ENCODE data around the gene CDK17.

Gene CDK17

GRCh38 chr12:96271469-96272199 lies 128.6 kb downstream of the CDK17 start:
- no peak for TF ChIP-seq CTCF (conservative IDR thresholded peaks at IDR 0.05; ENCODE audit: control insufficient read depth, insufficient read depth, low read depth, low read length)
- peak; percentile 43 for DNase-seq (ENCODE audit: low read depth)

GRCh38 chr12:96266238-96266637 lies 134.0 kb downstream of the CDK17 start:
- no peak overlapping the region for H3K4me3 ChIP-seq (ENCODE audit: control insufficient read depth, low read depth, low read length)
- TF ChIP-seq CTCF (conservative IDR thresholded peaks at IDR 0.05; ENCODE audit: control insufficient read depth, insufficient read depth, low read depth, low read length), result no peak
- DNase-seq (ENCODE audit: low read depth), result no peak

More at GRCh38 chr12:96271469-96272199, 128.6 kb downstream of the CDK17 start:
- H3K4me3 ChIP-seq (ENCODE audit: control insufficient read depth, low read depth, low read length), result no peak overlapping the region

GRCh38 chr12:96265836-96266235 lies 134.4 kb downstream of the CDK17 start:
- no peak for TF ChIP-seq CTCF (conservative IDR thresholded peaks at IDR 0.05; ENCODE audit: control insufficient read depth, insufficient read depth, low read depth, low read length)
- no peak overlapping the region for H3K4me3 ChIP-seq (ENCODE audit: control insufficient read depth, low read depth, low read length)
- DNase-seq (ENCODE audit: low read depth), result no peak

- no peak for DNase-seq (ENCODE audit: low read depth)
- TF ChIP-seq CTCF (conservative IDR thresholded peaks at IDR 0.05; ENCODE audit: control insufficient read depth, insufficient read depth, low read depth, low read length), result no peak
- H3K4me3 ChIP-seq (ENCODE audit: control insufficient read depth, low read depth, low read length), result no peak overlapping the region
These were observed 134.8 kb downstream of the CDK17 start for GRCh38 chr12:96265400-96265799.

- no peak for DNase-seq (ENCODE audit: low read depth)
- H3K4me3 ChIP-seq (ENCODE audit: control insufficient read depth, low read depth, low read length), result no peak overlapping the region
- TF ChIP-seq CTCF (conservative IDR thresholded peaks at IDR 0.05; ENCODE audit: control insufficient read depth, insufficient read depth, low read depth, low read length), result no peak
These were observed 136.8 kb downstream of the CDK17 start for GRCh38 chr12:96263449-96263902.

- no peak for TF ChIP-seq CTCF (conservative IDR thresholded peaks at IDR 0.05; ENCODE audit: control insufficient read depth, insufficient read depth, low read depth, low read length)
- H3K4me3 ChIP-seq (ENCODE audit: control insufficient read depth, low read depth, low read length), result no peak overlapping the region
- DNase-seq (ENCODE audit: low read depth), result no peak
These were observed 138.7 kb downstream of the CDK17 start for GRCh38 chr12:96261557-96261956.
